Hepatocyte (in vitro differentiated cells): ENCODE results near the gene DNASE2.

ENCODE experiments used
- CTCF ChIP-seq: fragments of 200-600 bp; sonication (generic); IDR thresholded peaks from 2 replicates; pipeline ENCODE4 v1.5.1; 2016; ENCODE audit warnings: antibody characterized with exemption, mild to moderate bottlenecking; ENCODE audit not compliant: poor library complexity
- EZH2 ChIP-seq: fragments of 200-600 bp; sonication (generic); IDR thresholded peaks from 2 replicates; pipeline ENCODE4 v1.6.1; 2016; ENCODE audit warnings: antibody characterized with exemption, mild to moderate bottlenecking, borderline replicate concordance
- EZH2phosphoT487 ChIP-seq: fragments of 200-600 bp; sonication (generic); IDR thresholded peaks from one replicate; pipeline ENCODE4 v1.6.1; 2018; ENCODE audit warnings: antibody characterized with exemption, mild to moderate bottlenecking, low read depth, moderate library complexity; ENCODE audit not compliant: unreplicated experiment, severe bottlenecking

GRCh38 chr19:12912571-12912970 lies 31.3 kb upstream of the DNASE2 start:
- no peak for TF ChIP-seq CTCF
- no peak for TF ChIP-seq EZH2phosphoT487
- no peak for TF ChIP-seq EZH2
